ENCODE results near the gene F11.
"Not testable (repeated sequence)": the region's sequence is repeated elsewhere in the genome, so short reads cannot be mapped to it uniquely, and the experiment has no call there.

F11 gene

DNA sequence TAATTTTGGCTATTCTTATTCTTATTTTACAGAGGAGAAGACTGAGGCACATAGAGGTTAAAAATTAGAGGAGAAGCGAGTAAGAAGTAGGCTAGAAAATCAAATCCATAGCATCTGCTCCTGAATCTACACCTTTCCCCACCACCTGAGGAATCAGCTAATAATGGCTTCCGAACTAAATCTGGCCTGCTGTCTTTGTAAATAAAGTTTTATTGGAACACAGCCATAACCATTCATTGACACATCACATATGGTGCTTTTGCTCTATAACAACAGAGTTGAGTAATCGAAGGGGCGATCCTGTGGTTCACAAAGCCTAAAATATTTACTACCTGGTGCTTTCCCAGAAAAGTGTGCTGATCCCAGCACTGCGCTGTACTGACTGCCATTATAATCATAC lies 38.2 kb downstream of the F11 start:
- DNase-seq = no peak

DNA sequence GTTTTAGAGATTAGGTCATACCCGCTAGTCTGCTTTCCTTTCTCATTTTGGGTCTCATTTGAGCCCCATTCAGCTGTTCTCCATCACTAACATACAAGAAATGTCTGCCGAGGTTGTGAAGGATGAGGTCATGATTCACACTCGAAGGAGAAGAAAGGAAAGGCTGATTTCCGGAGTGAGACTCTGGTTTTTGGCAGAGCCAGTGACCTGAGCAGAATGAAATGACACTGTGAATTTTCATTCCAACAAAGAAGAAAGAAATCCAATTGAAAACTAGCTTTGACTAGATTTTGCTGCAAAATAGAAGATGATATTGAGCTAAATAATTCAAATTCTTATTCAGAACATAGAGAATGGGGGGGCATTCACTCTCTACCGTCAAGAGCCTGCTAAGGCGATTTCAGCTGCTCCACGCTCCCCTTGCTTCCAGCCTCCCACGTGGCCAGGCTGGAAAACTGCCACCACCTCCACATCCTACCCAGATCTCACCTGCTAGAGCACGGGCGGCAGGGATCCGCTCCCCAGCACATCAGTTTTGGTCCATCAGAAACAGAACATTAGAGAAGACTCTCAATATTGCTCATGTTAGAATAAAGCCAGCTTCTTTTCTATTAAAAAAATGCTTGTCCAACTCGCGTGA lies 39.0 kb downstream of the F11 start:
- DNase-seq = no peak

DNA sequence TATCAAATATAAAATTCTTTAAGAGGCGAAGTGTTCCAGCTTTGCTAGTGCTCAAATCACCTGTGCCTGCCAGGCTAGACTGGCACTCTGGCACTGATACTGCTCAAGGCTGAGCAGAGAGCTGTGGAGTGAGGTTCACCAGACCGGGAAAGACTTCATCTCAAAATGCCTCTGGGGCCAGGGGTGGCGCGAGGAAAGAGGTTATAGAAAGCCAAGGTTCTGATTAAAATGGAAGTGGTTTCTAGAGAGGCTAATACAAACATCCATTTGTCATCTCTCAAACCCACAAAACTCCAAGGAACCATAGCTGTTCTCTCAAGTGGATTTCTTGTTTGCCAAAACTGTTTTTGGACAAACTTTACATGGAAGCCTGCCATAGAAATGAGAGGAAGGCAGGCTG lies 41.5 kb downstream of the F11 start:
- no peak for DNase-seq

DNA sequence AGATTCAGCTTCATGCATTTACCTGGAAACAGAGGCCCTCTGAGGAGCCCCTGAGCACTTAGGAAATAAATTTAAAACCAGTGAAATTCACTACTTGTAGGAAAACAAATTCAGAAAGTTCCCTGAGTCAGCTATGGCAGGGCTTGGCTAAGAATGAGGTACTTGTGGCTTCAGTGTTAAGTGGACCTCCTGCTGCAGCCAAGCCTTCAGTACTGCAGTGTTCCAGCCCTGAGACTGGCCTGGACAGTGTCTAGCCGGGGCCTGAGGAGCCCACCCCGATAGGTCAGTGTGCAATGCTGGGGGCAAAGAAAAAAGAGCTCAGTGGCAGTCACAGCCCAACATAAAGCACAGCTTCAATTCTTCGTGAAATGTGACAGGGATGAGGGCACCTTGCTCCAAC lies 41.9 kb downstream of the F11 start:
- DNase-seq = no peak

DNA sequence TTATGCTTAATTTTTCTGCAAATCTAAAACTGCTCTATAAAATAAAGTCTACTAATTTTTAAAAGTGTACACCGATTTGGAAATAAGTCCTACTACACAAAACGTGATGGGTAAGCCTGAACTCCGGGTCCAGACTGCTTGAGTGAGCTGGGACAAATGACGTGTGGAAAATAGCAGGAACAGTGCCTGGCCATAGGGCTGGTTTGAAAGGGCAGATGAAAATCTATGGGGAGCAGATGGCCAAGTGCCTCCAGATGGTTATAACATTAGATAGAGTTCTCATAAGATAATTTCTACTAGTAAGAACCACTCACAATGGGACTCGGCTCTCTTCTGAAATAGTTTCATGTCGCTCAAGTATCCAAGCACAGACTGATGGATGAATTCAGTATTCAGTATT lies 52.5 kb downstream of the F11 start:
- DNase-seq = no peak

GRCh38 chr4:186324660-186325059 lies 58.7 kb downstream of the F11 start:
- DNase-seq = not testable (repeated sequence)

DNA sequence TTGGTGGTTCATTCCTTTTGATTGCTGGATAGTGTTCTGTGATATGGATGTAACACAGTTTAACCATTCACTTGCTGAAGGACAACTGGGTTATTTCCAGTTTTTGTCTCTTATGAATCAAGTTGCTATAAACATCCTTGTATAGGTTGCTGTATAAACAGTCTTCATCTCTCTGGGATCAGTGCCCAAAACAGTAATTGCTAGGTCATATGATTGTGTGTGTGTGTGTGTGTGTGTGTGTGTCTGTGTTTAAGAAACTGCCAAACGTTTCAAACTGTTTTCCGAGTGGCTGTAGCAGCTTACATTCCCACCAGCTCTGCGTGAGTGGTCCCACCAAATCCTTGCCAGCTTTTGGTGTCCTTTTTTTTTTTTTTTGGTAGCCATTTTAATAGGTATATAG lies 60.4 kb downstream of the F11 start:
- DNase-seq = peak; percentile 1

GRCh38 chr4:186329372-186329771 lies 63.4 kb downstream of the F11 start:
- no peak for DNase-seq

DNA sequence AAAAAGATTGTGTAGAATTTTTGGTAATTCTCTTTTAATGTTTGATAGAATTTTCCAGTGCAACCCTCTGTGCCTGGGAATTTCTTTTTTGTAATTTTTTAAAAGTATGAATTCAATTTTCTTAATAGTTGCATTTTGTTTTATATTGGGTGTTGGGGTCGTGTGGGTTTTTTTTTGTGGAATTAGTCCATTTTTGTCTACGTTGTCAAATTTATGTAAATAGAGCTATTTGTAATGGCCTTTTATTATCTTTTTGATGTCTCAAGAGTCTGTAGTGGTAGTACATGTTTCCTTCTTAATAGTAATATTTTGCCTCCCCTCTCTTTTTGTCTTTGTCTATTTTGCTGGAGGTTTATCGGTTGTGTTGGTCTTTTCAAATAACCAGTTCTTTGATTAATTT lies 64.4 kb downstream of the F11 start:
- no peak for DNase-seq

DNA sequence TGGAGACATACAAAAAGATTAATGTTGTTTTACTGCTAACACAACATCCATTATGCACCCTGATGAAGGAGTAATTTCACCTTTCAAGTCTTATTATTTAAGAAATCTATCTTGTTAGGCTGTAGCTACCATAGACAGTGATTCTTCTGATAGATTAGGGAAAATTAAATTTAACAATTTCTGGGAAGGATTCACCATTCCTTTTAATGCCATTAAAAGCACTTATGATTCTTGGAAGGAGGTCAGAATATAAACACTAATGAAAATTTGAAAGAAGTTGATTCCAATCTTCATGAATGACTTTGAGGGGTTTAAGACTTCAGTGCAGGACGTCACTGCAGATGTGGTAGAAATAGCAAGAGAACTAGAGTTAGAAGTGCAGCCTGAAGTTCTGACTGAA lies 69.8 kb downstream of the F11 start:
- no peak for DNase-seq
